Epithelial cell of esophagus (primary cell): ENCODE results near the gene FHOD3.
"Not testable (repeated sequence)": the region's sequence is repeated elsewhere in the genome, so short reads cannot be mapped to it uniquely, and the experiment has no call there.

ENCODE experiments used
- DNase-seq: peaks from one replicate; pipeline ENCODE4 v3.0.0; 2010; ENCODE audit warnings: low read depth
- H3K4me3 ChIP-seq: 2 replicates; pipeline ENCODE4 v1.5.1; 2011; ENCODE audit warnings: mild to moderate bottlenecking, low read length, control low read depth
- TF ChIP-seq, protein P1 (sequence below): IDR thresholded peaks from 2 replicates; pipeline ENCODE4 v1.5.1; 2011; ENCODE audit warnings: low read depth, mild to moderate bottlenecking, low read length, control low read depth, inconsistent platforms; ENCODE audit not compliant: insufficient read depth; ENCODE audit errors: missing control alignments

The FHOD3 gene

DNA sequence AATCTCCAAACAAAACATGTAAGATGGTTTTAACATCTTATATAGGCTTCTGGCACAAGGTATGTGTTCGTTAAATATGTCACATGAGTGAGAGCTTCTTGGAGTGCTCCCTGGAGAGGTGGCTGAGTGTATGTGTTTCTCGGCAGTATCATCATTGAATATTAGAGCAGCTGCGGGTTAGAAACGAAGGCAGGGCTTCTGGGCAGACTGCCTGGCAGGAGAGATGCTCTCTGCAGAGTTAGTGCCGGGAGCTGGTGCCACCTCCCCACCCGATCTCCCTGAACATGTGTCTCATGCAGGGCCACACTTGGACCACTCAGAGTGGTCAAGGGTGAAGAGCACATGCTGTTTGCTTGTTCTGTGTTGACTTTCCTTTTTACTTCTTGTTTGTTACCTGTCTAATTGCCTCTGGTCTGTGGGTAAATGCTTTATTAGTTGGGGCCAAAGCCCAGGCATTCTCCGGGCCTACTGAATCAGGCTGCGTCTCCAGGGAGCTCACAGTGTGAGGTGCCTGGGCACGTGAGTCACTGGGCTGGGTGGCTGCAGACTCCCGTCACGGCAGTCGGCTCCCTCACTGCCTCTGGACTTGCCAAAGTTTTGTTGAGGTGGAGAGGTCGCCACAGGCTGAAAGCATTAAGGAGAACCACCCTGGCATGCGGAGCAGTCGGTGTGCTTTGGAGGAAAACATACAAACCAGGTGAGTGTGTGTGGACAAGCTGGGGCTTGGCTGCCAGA is 246.6 kb downstream of the FHOD3 start:
- peak; percentile 91 for DNase-seq
- TF ChIP-seq, protein P1, sequence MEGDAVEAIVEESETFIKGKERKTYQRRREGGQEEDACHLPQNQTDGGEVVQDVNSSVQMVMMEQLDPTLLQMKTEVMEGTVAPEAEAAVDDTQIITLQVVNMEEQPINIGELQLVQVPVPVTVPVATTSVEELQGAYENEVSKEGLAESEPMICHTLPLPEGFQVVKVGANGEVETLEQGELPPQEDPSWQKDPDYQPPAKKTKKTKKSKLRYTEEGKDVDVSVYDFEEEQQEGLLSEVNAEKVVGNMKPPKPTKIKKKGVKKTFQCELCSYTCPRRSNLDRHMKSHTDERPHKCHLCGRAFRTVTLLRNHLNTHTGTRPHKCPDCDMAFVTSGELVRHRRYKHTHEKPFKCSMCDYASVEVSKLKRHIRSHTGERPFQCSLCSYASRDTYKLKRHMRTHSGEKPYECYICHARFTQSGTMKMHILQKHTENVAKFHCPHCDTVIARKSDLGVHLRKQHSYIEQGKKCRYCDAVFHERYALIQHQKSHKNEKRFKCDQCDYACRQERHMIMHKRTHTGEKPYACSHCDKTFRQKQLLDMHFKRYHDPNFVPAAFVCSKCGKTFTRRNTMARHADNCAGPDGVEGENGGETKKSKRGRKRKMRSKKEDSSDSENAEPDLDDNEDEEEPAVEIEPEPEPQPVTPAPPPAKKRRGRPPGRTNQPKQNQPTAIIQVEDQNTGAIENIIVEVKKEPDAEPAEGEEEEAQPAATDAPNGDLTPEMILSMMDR = no peak
- H3K4me3 ChIP-seq = no peak overlapping the region

DNA sequence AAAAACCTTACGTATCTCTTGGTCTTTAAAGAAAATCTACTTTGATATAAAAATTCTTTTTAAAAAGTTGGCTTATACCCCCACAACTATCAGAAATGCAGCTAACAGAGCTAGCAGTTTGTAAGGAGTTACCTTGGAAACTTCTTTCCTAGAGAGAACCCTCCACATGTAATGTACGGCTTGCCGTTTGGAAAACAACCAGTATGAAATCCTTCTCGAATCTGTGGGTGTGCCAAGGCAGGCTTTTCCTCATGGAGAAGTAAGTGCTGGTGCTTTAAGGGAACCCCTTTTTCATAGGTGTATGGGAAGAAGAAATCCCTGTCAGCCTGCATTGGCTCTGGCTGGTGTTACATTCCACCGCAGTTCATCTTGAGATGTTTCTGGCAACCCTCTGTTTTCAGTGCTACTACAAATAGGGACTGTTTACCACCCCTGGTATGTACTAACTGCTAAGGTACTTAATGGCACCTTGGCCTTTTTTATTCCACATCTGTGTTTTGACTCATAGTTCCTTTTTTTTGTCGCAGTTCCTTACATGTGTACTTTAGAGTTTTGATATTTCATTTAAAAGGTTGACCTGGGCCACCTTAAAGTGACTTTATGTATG is 248.4 kb downstream of the FHOD3 start:
- DNase-seq = no peak
- H3K4me3 ChIP-seq = no peak overlapping the region
- TF ChIP-seq, protein P1 = no peak

GRCh38 chr18:36546876-36547275 is 249.4 kb downstream of the FHOD3 start:
- TF ChIP-seq, protein P1 = no peak
- DNase-seq = no peak
- H3K4me3 ChIP-seq = no peak overlapping the region

DNA sequence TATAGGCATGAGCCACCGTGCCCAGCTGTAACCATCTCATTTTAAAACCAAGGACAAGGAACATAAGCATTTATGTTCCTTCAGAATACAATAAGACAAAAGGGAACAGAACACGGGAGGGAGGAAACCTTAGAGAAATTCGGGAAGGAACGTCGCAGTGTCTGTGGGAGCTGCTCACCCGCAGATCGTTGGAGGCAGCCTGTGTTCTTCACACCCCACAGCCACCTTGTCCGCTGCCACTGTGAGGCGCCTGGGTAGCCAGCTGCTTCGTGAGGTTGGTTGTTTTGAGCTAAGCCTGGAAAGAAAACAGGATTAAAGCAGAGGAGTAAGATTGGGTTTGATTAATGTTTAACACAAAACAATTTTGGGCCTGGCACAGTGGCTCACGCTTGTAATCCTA is 250.0 kb downstream of the FHOD3 start:
- TF ChIP-seq, protein P1 = no peak
- H3K4me3 ChIP-seq = no peak overlapping the region
- no peak for DNase-seq

DNA sequence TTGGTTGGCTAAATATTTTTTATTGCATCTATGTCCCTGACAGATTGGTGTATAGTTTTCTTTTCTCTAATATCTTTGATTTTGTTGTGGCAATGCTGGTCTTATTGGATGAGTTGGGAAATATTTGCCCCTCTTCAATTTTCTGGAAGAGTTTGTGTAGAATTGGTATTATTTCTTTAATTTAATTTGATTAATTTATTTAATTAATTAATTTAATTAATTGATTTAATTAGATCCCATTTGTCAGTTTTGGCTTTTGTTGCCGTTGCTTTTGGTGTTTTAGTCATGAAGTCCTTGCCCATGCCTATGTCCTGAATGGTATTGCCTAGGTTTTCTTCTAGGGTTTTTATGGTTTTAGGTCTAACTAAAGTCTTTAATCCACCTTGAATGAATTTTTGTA is 253.8 kb downstream of the FHOD3 start:
- DNase-seq, H3K4me3 ChIP-seq: not testable (repeated sequence)

GRCh38 chr18:36558234-36558633 is 260.7 kb downstream of the FHOD3 start:
- no peak for DNase-seq
- no peak overlapping the region for H3K4me3 ChIP-seq
- TF ChIP-seq, protein P1 = no peak

DNA sequence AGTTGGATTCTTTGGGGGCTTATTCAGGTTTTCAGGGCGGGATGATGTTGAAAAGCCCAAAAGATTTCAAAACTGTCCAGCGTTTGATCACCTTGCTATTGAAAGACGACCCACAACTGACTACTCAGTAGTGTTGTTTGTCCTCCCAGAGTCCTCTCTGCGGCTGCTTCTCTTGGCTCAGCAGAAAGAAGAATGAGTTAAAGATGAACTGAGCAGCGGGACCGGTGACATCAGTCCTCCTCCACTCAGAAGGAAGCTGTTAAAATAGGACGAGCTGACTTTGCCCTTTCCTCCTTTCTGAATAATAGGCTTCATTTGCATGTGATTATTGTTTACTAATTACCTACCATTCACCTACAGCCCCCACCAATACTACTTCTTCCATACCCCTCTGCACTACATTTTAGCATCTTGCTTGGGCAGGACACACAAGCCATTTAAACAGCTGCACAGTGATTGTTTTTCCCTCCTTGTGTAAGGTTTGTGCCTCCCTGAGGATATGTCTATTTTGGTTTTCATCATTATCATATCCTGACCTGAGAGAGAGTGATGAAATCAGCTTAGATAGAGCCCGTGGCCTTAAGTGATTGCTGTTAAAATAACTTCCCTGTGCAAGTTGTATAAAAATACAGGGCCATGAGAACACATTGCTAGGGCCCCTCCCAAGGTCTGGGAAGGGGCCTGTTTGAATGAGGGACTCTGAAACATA is 261.8 kb downstream of the FHOD3 start:
- no peak overlapping the region for H3K4me3 ChIP-seq
- TF ChIP-seq, protein P1 = no peak
- no peak for DNase-seq
